Large intestine (tissue), 3 donors: ENCODE data around the gene TPCN1. TPM values are rescaled to one million over a fixed set of nuclear protein-coding genes. Genes with fewer than 3 reads are reported as not detected.

Source experiments
- DNase-seq, 2 donors: peaks; one replicate each; pipeline versions ENCODE4 v3.0.0 to v3.0.0-alpha.2; 2013
- H3K27ac ChIP-seq: one replicate; pipeline ENCODE4 v1.5.1; 2013; ENCODE audit warnings: low read length
- H3K27me3 ChIP-seq: 2 replicates; pipeline ENCODE4 v1.6.1; 2013; ENCODE audit warnings: low read length; ENCODE audit not compliant: control insufficient read depth, insufficient read depth
- H3K36me3 ChIP-seq: 2 replicates; pipeline ENCODE4 v1.6.1; 2013; ENCODE audit warnings: low read length; ENCODE audit not compliant: control insufficient read depth, insufficient read depth
- H3K4me1 ChIP-seq: one replicate; pipeline ENCODE4 v1.6.1; 2013; ENCODE audit warnings: low read length; ENCODE audit not compliant: control insufficient read depth, insufficient read depth
- H3K4me3 ChIP-seq: one replicate; pipeline ENCODE4 v1.5.1; 2013; ENCODE audit warnings: low read length
- H3K9me3 ChIP-seq: one replicate; pipeline ENCODE4 v1.6.1; 2013; ENCODE audit warnings: mild to moderate bottlenecking, low read depth, low read length, moderate library complexity; ENCODE audit not compliant: control insufficient read depth
- WGBS: methylation state at CpG from one replicate; pipeline ENCODE4 v1.1.5; 2013; ENCODE audit warnings: low lambda C conversion rate; ENCODE audit not compliant: insufficient coverage; 5-methylcytosine and 5-hydroxymethylcytosine counted together
- polyA plus RNA-seq: library from polyadenylated mRNA; unstranded; fragments of 120-200 nt; gene quantifications from one replicate; pipeline ENCODE4 v1.2.1, GENCODE V29; 2013

Gene TPCN1
- polyA plus RNA-seq, 1 donor, result 65.5 TPM

DNA sequence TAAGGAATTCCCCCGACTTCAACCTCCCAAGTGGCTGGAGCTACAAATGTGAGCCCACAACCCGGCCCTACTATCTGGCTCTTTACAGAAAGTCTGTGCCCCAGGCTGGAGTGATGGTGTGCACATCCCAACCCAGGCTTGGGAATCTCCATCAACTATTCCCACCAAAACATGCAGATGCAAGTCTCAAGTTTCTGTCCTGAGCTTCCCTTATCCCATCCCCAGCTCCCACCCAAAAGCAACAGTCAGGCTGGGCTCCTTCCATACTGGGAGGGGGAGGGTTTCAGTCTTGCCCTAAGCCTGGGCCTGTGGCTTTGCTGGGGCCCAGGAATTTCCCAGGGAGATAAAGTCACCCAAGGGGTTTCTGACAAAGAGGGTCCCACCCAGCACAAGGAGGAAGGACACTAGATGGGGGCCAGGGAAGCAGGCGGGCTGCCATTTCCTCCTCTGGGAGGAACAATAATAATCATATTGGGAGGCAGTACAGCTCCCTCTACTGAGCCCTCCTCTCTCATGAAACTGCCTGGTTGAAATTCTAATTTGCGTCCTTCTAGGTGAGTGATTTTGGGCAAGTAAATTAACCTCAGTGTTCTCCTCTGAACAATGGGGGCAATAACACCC lies 105.6 kb downstream of the TPCN1 start:
- Histone ChIP-seq H3K36me3 (peaks cover 41% of the 10 kb centered on the region), H3K4me3 (no peak overlapping the region), H3K4me1 (no peaks in the 10 kb centered on the region), H3K27me3 (no peaks in the 10 kb centered on the region), H3K27ac (no peak overlapping the region), H3K9me3 (no peaks in the 10 kb centered on the region)
- DNase-seq, result no peak
- 80% methylated on average over 1 of the region's 4 CpGs for whole genome bisulfite sequencing

DNA sequence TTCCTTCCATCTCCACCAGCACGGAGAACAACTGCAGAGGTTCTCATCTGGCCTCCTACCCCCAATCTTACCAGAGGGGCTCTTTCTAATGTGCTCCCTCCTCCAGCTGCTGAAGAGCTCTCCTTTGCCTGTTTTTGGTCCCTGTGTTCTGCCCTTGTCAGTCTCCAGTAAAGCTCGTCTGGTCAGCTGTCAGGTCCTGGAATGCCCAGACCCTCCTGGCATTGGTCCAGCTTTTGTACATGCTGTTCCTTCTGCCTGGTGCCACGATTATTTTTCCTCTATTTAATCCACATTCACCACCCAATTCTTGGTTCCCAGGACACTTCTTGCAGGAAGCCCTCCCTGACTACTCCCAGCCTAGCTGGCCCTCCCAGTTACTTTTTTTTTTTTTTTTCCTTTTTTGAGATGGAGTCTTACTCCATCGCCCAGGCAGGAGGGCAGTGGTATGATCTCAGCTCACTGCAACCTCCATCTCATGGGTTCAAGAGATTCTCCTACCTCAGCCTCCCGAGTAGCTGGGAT lies 107.2 kb downstream of the TPCN1 start:
- no peak overlapping the region for H3K27ac ChIP-seq
- no CpG with 5 or more reads among the region's 5 CpGs for WGBS
- DNase-seq, result no peak
- H3K4me1 ChIP-seq, result peaks cover 5% of the 10 kb centered on the region
- peaks cover 35% of the 10 kb centered on the region for H3K36me3 ChIP-seq
- no peak overlapping the region for H3K4me3 ChIP-seq
- no peaks in the 10 kb centered on the region for H3K27me3 ChIP-seq
- no peaks in the 10 kb centered on the region for H3K9me3 ChIP-seq

DNA sequence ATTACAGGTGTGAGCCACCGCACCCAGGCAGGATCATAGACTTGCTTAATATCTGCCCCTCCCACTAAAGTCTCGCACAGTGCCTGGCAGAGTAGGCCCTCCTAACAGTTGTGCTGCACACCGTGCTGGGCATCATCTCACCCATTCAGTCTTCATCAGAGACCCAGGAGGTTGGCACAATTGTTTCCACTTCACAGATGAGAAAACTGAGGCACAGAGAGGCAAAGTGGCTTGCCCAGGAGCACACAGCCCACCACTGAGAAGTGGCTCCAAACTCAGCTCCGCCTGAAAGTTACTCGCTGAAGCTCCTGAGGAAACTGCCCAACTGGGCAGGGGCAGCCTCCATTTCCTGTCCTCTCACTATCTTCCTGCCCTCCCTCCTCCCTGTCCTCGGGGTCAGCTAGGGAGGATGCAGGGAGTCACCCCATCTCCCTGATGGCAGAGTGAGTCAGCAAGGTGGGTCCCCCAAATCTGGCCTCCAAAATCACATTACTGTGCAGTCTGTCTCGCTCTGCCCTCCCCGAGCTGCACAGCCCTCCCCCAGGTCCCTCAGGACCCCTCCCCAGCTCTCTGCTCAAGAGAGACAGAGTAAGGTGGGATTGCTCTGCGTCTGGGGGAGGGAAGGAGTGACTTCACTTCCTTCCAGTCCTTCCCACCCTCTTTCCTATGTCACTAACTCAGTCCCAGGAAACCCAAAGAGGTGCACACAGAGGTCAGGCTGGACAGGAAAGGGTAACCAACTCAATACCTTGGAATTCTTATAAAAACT lies 107.9 kb downstream of the TPCN1 start:
- Histone ChIP-seq H3K27ac (no peak overlapping the region), H3K9me3 (no peaks in the 10 kb centered on the region), H3K4me1 (peaks cover 6% of the 10 kb centered on the region), H3K4me3 (no peak overlapping the region), H3K36me3 (peaks cover 35% of the 10 kb centered on the region), H3K27me3 (no peaks in the 10 kb centered on the region)
- DNase-seq, result no peak
- no CpG with 5 or more reads among the region's 9 CpGs for WGBS

DNA sequence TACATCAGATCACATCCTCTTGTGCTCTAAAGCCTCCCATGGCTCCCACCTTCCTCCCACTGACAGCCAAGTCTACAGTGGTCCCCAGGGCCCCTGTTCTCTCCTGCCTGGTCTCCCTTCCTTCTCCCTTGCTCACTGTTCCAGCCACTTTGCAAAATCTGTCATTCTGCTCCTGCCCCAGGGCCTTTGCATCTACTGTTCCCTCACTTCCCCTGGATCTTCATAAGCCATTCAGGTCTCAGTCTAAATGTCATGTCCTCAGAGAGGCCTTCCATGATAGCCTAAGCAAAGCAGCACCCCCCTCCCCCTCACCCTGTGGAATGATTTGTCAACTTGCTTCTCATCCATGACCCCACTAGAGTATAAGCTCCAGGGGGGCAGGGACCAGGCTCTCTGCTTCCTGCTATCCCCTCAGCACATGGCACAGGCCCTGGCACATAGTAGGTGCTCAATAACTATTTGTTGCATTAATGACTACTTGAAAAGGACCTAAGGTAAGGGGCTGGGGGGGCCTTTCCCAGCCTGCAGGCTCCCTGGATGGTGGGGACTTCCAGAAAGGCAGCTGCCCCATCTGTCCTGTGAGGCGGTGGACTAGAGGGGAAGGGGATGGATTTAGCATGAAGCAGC lies 108.6 kb downstream of the TPCN1 start:
- H3K27ac ChIP-seq, result no peak overlapping the region
- WGBS, result no CpG with 5 or more reads among the region's 1 CpG
- no peaks in the 10 kb centered on the region for H3K9me3 ChIP-seq
- H3K4me1 ChIP-seq, result peaks cover 6% of the 10 kb centered on the region
- H3K36me3 ChIP-seq, result peaks cover 35% of the 10 kb centered on the region
- H3K4me3 ChIP-seq, result no peak overlapping the region
- H3K27me3 ChIP-seq, result no peaks in the 10 kb centered on the region
- DNase-seq, result no peak

DNA sequence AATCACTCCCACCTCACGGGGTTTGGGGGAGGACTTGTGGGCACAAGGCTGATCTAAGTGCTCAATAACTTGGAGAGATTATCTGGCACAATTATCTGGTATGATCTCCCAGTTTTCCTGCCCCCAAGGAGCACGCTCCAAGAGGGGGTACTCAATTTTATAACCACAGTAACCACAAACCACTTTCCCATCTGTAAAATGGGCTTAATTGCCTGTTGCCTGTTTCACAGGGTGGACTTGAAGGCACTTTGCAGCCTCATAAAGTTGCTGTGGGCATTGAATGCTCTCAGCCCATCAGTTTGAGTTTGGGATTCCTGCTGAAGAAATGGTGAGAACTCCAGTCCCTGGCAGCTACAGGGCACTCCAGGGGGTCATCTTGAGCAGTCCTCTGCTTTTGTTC lies 109.2 kb downstream of the TPCN1 start:
- Histone ChIP-seq H3K36me3 (peaks cover 35% of the 10 kb centered on the region), H3K27ac (no peak overlapping the region), H3K4me3 (no peak overlapping the region), H3K4me1 (peaks cover 8% of the 10 kb centered on the region), H3K27me3 (no peaks in the 10 kb centered on the region), H3K9me3 (no peaks in the 10 kb centered on the region)
- no peak for DNase-seq
- no CpG with 5 or more reads among the region's 2 CpGs for WGBS

DNA sequence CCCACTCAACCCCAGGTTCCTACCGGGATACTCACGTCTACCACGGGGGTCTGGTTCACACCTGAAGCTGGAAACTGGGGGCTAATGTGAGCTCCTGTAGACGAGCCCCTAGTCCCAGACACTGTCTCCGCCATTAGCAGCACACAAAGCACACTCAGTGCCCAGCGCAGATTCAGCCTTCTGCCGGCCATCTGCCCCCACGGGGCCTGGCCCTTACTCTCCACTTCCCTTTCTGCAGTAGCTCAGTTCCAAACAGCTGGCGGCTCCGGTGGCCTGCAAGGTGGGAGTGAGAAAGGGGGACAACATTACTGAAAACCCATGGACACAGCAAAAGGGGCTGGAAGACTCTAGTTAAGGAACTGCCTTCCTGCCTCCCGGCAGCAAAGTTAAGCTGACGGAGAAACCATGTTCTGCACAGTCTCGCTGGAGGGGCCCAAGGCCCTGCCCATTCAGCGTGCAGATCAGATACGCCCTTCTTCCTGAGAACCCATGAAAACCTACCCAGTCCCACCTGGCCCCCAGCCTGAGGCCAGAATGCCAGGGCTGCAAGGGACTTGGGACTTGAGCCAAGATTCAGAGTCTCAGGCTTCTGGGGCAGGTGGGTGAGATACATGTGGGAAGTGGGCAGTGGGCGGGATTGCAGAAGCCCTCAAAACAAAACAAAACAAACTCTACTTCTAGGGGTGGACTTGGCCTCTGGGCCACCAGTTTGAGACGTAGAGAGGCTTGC lies 111.6 kb downstream of the TPCN1 start:
- Histone ChIP-seq H3K4me3 (no peak overlapping the region), H3K4me1 (peaks cover 8% of the 10 kb centered on the region), H3K9me3 (no peaks in the 10 kb centered on the region), H3K27ac (no peak overlapping the region), H3K27me3 (no peaks in the 10 kb centered on the region), H3K36me3 (peaks cover 33% of the 10 kb centered on the region)
- no peak for DNase-seq
- WGBS, result no CpG with 5 or more reads among the region's 17 CpGs

DNA sequence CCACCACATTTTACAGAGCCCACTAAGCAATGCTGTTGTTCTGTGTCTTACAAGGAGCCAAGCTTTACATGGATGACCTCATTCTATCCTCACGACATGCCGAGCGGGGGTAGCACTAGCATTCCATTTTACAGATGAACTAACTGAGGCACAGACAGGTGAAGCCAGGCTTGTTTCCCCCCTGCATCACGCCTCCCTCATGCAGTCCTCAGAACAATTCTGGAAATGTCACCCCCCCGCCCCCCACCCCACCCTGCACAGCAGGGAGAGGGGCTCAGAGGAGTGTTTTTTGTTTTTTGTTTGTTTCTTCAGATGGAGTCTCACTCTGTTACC lies 112.1 kb downstream of the TPCN1 start:
- H3K4me3 ChIP-seq, result no peak overlapping the region
- H3K9me3 ChIP-seq, result no peaks in the 10 kb centered on the region
- peaks cover 8% of the 10 kb centered on the region for H3K4me1 ChIP-seq
- no CpG with 5 or more reads among the region's 5 CpGs for WGBS
- no peaks in the 10 kb centered on the region for H3K27me3 ChIP-seq
- no peak overlapping the region for H3K27ac ChIP-seq
- DNase-seq, result no peak
- H3K36me3 ChIP-seq, result peaks cover 30% of the 10 kb centered on the region

DNA sequence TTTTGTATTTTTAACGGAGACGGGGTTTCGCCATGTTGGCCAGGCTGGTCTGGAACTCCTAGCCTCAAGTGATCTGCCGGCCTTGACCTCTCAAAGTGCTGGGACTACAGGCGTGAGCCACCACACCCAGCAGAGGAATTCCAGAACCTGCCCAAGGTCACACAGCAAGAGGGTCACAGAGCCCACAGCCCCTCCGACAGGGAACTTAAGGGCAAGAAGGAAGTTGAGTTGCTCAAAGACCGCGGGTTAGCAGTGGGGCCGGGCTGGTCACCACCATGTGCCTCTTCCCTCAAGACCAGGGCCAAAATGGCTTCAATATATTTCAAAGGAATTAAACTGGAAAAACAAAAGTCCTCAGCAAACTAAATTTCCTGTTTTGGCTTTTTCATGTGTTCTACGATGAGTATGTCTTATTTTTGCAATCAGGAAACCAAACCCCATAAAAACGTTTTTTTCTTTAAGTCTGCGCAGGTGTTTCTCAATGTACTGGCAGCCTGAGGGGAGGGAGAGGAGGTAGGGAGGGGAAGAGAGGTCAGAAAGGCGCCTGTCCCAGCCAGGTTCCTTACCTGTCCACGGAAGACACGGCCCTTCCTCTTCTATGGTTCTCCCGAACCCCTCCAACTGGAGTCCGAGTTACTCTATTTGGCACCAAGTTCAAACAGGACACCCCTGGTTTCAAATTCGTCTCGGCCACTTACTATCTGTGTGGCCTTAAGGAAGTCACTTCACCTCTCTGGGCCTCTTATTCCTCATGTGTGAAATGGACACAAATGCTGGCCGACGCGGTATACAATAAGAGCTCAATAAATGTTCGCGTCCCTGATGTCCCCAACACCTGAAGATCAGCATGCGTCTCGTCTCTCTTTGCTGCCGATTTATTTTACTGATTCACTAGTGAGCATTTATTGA lies 112.9 kb downstream of the TPCN1 start:
- Histone ChIP-seq H3K27me3 (no peaks in the 10 kb centered on the region), H3K36me3 (peaks cover 25% of the 10 kb centered on the region), H3K4me3 (peak overlapping the region; percentile 67), H3K27ac (peak overlapping the region; percentile 59), H3K4me1 (peaks cover 8% of the 10 kb centered on the region), H3K9me3 (no peaks in the 10 kb centered on the region)
- 28% methylated on average over 6 of the region's 27 CpGs for WGBS
- DNase-seq, result peak; percentile 23 to 63

DNA sequence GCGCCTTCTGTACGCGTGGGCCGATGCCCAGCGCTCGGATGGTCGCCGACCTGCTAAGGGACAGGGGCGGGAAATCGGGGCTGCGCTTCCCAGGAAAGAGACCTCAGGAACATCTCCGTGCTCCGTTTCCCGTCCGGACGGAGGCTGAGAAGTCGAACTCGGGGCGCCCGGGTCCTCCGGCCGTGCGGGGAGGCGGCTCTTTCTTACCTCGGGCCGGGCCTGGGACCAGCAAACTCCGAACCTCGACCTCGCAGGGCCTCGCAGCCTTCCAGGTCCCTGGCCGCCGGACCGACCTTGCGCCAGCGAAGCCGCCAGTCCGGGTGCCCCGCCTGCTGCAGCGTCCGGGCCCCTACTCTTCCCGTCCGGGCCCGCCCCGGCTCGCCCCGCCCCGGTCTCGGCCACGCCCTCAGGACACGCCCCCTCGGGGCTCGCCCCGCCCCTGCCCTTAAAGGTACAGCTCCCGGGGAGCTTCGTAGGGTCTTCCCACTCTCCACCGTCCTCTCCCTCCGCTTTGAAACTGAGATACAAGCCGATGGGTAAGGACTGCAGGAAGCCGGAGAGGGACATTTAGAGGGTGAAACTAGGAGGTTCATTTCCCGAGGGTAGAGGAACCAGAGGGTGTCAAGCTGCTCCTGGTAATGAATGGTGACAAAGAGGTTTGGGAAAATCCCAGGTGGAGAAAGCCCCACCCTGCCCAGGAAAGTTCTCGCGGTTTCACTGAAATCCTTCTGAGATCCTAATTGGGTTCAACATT lies 113.7 kb downstream of the TPCN1 start, which contains the start of gene SLC8B1:
Gene SLC8B1, minus strand, starts transcription at position 324 of the 754 bp plus-strand sequence. CDS start 2,231 bp downstream, outside the sequence.
- no peaks in the 10 kb centered on the region for H3K9me3 ChIP-seq
- peak within 1 kb of the TSS; percentile 59 for H3K27ac ChIP-seq
- H3K4me3 ChIP-seq, result peak within 1 kb of the TSS; percentile 67
- peak; percentile 72 to 85 for DNase-seq
- H3K27me3 ChIP-seq, result no peaks in the 10 kb centered on the region
- H3K4me1 ChIP-seq, result peaks cover 8% of the 10 kb centered on the region
- peaks cover 19% of the 10 kb centered on the region for H3K36me3 ChIP-seq
- WGBS, result no CpG with 5 or more reads among the region's 62 CpGs
